WERI-Rb-1 (cell line): Measurements from ENCODE around the gene ZFP14.
"Not testable (repeated sequence)": the region's sequence is repeated elsewhere in the genome, so short reads cannot be mapped to it uniquely, and the experiment has no call there.

Experiments
- DNase-seq: peaks from one replicate; pipeline ENCODE4 v3.0.0-alpha.2; 2020
- H3K27ac ChIP-seq: fragments of 250-450 bp; sonication (Bioruptor Pico); 2 replicates; pipeline ENCODE4 v1.5.1; 2020; ENCODE audit warnings: mild to moderate bottlenecking, moderate library complexity
- H3K27me3 ChIP-seq: fragments of 250-450 bp; sonication (Bioruptor Pico); 2 replicates; pipeline ENCODE4 v1.5.1; 2021; ENCODE audit warnings: mild to moderate bottlenecking, low read depth, moderate library complexity; ENCODE audit not compliant: insufficient read depth, severe bottlenecking
- H3K36me3 ChIP-seq: fragments of 250-450 bp; sonication (Bioruptor Pico); 2 replicates; pipeline ENCODE4 v1.5.1; 2020; ENCODE audit warnings: mild to moderate bottlenecking, moderate library complexity
- H3K4me3 ChIP-seq: 2 replicates; pipeline ENCODE4 v1.5.1; 2011; ENCODE audit warnings: low read depth, mild to moderate bottlenecking, control low read depth, low read length
- H3K9me3 ChIP-seq: fragments of 250-450 bp; sonication (Bioruptor Pico); 2 replicates; pipeline ENCODE4 v1.5.1; 2021; ENCODE audit warnings: mild to moderate bottlenecking, moderate library complexity; ENCODE audit not compliant: severe bottlenecking

ZFP14 gene

DNA sequence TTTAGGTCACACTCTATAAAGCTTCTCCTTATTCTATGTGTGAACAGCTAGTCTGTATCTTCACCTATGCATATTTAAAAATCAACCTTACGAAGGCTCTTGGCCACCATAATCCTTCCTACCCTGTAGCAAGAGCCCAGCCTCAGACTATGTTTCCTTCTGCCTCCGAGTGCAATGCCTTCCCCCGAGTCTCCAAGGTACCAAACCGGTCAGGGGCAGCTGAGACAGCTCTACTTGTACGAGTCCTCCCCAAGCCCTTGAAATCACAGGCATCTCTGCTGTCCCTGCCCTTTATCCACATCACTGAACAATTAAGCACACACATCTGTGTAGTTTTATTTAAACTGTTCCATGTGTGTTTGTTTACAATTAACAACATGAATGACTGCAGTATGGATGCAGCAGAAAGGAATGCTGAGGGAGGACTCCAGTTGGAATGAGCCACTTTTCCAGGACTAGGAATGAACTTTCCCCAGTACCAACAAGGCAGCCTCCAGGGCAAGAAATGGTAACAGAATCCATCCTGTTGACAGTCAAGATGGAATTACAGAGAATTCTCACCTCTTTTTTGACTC is 68.5 kb downstream of the ZFP14 start:
- not testable (repeated sequence) for H3K27me3 ChIP-seq, H3K9me3 ChIP-seq, H3K27ac ChIP-seq, H3K4me3 ChIP-seq, DNase-seq, H3K36me3 ChIP-seq

DNA sequence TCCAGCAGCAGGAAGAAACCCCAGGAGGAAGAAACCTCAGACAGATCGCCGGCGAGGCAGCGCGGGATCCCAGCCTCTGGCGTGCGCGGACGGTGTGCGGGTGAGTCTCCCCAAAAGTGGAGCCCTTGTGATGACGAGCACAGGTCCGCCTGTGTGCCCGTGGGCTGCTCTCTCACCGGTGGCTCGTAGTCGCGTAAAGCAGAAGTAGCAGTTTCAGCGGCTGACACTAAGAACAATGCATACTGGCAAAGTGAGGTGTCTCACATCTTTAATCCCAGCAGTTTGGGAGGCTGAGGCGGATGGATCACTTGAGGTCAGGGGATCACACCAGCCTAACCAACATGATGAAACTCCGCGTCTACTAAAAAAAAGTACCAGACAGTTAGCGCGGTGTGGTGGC is 69.2 kb downstream of the ZFP14 start:
- not testable (repeated sequence) for DNase-seq, H3K9me3 ChIP-seq, H3K27me3 ChIP-seq, H3K27ac ChIP-seq, H3K36me3 ChIP-seq, H3K4me3 ChIP-seq

DNA sequence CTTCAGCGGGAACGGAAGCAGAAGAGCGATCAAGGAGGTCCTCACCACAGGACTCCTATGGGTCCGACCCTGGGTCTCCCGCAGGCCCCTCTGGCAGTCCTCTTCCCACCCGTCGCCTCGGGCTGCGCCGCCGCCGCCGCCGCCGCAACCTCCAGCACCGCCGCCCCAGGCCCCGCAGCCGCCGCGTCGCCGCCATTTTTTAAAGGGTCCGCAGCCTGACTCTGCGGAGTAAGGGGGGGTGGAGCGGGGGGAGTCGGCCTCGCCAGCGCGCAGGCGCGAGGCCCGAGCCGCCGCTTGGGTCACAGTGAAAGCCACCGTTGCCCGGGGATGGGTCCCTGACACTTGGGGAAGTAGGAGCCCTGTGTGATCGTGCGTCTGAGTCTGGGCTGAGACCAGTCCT is 69.7 kb downstream of the ZFP14 start:
- H3K4me3 ChIP-seq, H3K9me3 ChIP-seq, H3K27ac ChIP-seq, H3K36me3 ChIP-seq, H3K27me3 ChIP-seq, DNase-seq: not testable (repeated sequence)

DNA sequence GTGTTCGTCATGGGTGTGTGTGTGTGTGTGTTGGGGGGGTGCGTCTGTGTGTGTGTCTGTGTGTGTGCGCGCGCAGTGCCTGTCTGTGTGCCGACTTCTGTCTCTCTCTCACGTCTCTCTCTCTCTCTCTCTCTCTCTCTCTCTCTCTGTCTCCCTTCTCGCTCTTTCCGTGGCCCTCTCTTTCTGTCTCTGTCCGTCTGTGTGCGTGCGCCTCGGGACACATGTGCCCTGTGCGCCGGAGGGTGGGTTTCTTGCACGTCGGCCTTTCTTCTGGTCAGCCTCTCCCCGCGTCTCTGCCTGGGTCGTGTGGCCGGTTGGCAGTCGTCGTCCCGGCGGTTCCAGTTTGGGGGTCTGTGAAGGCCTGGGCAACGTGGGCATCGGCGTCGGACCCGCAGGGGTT is 86.7 kb downstream of the ZFP14 start:
- H3K4me3 ChIP-seq, H3K27ac ChIP-seq, H3K36me3 ChIP-seq, DNase-seq, H3K9me3 ChIP-seq, H3K27me3 ChIP-seq: not testable (repeated sequence)
